Suprapubic skin (tissue), 4 donors: Measurements from ENCODE around the gene CDCA5.

Experiments used
- CTCF ChIP-seq, 2 donors: fragments of 200-600 bp in 1 of 2; fragments of 450-650 bp in 1 of 2; sonication (generic) in 1 of 2; IDR thresholded peaks; one replicate each; pipeline ENCODE4 v1.5.1; 2016 to 2019; ENCODE audit warnings: antibody characterized with exemption in 2 of 2, mild to moderate bottlenecking in 1 of 2, moderate library complexity in 1 of 2
- EP300 ChIP-seq: sonication (generic); formaldehyde crosslinking; IDR thresholded peaks from one replicate; pipeline ENCODE4 v1.6.1; 2017; ENCODE audit warnings: antibody characterized with exemption
- POLR2A ChIP-seq, 2 donors: fragments of 450-650 bp; IDR thresholded peaks; one replicate each; pipeline ENCODE4 v1.6.1; 2017; ENCODE audit warnings: antibody characterized with exemption in 2 of 2, mild to moderate bottlenecking in 2 of 2, moderate library complexity in 2 of 2
- POLR2AphosphoS5 ChIP-seq, 3 donors: sonication (generic); formaldehyde crosslinking; IDR thresholded peaks; one replicate each; pipeline ENCODE4 v1.6.1; 2017; ENCODE audit warnings: antibody characterized with exemption in 3 of 3

- TF ChIP-seq CTCF (IDR thresholded peaks at IDR 0.05): no peak
- peak in 1 of 2 donors; percentile 66 for TF ChIP-seq POLR2A (IDR thresholded peaks at IDR 0.05)
- TF ChIP-seq EP300: no peak
- TF ChIP-seq POLR2AphosphoS5 (IDR thresholded peaks at IDR 0.05): peak; percentile 83 to 99 (median 97)
Measured at GRCh38 chr11:65083834-65084597, at the start of gene CDCA5, which contains the start of gene ZFPL1.
